Peyer's patch (tissue), 4 donors: ENCODE data around the gene ESD. TPM values are rescaled to one million over a fixed set of nuclear protein-coding genes. Genes with fewer than 3 reads are reported as not detected.
"Not testable (repeated sequence)": the region's sequence is repeated elsewhere in the genome, so short reads cannot be mapped to it uniquely, and the experiment has no call there.

Source experiments
- DNase-seq, 3 donors: peaks; one replicate each; pipeline ENCODE4 v3.0.0-alpha.2; 2017 to 2019
- H3K27ac ChIP-seq, 4 donors: fragments of 200-600 bp; sonication (generic); one replicate each; pipeline ENCODE4 v1.5.1; 2016 to 2019
- H3K27me3 ChIP-seq, 2 donors: fragments of 200-600 bp; sonication (generic); one replicate each; pipeline ENCODE4 v1.5.1; 2019
- H3K36me3 ChIP-seq, 3 donors: fragments of 200-600 bp; sonication (generic); one replicate each; pipeline ENCODE4 v1.5.1; 2016 to 2019
- H3K4me1 ChIP-seq, 4 donors: fragments of 200-600 bp; sonication (generic); one replicate each; pipeline ENCODE4 v1.5.1; 2016 to 2019
- H3K4me3 ChIP-seq, 4 donors: fragments of 200-600 bp; sonication (generic); 1 replicate in 3 of 4; 2 replicates in 1 of 4; pipeline ENCODE4 v1.5.1; 2016 to 2019; ENCODE audit warnings: mild to moderate bottlenecking in 1 of 4
- H3K9me3 ChIP-seq, 4 donors: fragments of 200-600 bp; sonication (generic); one replicate each; pipeline ENCODE4 v1.5.1; 2016 to 2019; ENCODE audit warnings: mild to moderate bottlenecking in 1 of 4
- CTCF ChIP-seq, 6 experiments: fragments of 450-650 bp in 4 of 6; fragments of 200-600 bp in 2 of 6; sonication (generic) in 1 of 6; IDR thresholded peaks; one replicate each; pipeline ENCODE4 v1.5.1; 2017 to 2019; ENCODE audit warnings: antibody characterized with exemption in 6 of 6, mild to moderate bottlenecking in 3 of 6, moderate library complexity in 1 of 6
- POLR2A ChIP-seq, 2 donors: fragments of 450-650 bp; IDR thresholded peaks; one replicate each; pipeline ENCODE4 v1.5.1; 2017; ENCODE audit warnings: antibody characterized with exemption in 2 of 2, mild to moderate bottlenecking in 2 of 2, moderate library complexity in 2 of 2
- total RNA-seq, 4 donors: library from RNA; depleted of rRNA; stranded (reverse); fragments of >200 nt; gene quantifications; one replicate each; pipeline ENCODE4 v1.1.0, GENCODE V29; 2016

The ESD gene
- total RNA-seq, 4 donors from 2014 or later, result 52.7 to 76.7 (median 66.1) TPM

DNA sequence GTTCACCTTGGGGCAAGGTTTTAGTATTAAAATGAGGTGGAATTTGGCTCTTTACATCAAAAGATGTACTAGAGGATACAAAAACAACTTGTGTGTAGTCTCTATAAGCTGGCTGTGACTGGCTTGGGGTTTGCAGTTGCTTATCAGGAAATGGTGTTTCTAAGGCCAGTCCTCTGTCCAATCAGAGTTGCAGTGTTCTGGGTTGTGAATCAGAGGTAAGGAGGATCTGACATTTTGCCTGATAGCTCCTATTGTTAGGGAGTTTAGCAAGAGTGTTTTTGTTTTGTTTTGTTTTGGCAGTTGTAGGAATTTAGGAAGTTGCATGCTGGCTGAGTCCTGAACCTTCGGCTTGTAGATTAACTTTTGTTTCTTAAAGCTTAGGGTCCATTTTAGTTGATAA lies 20.1 kb upstream of the ESD start:
- H3K27ac ChIP-seq, result no peak overlapping the region
- TF ChIP-seq CTCF (IDR thresholded peaks at IDR 0.05) (no peak), POLR2A (IDR thresholded peaks at IDR 0.05) (no peak)
- DNase-seq, result no peak
- H3K36me3 ChIP-seq, result no peaks in the 10 kb centered on the region
- H3K4me1 ChIP-seq, result no peaks in the 10 kb centered on the region
- no peaks in the 10 kb centered on the region for H3K27me3 ChIP-seq
- H3K4me3 ChIP-seq, result no peak overlapping the region
- peaks cover 0 to 1% (median 0%) of the 10 kb centered on the region in 4 donors for H3K9me3 ChIP-seq

DNA sequence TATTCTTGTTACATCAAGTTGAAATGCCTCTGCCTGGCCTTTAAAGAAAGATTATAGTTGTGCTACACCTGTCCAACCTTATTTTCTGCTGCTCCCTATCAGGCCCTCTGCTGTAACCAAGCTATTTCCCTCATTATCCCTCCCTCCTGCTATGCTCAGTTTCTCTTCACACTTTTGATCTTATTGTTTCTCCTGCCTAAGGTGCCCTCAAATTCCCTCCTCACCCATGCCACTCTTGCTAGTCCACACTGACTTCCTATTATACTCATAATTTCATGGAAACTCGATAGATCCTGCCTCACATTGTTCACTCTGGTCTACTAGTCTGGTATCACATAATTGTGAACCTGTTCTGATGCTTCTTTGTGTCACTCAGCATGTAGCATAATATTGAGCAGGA lies 19.4 kb upstream of the ESD start:
- Histone ChIP-seq H3K27me3 (no peaks in the 10 kb centered on the region), H3K4me3 (no peak overlapping the region), H3K36me3 (no peaks in the 10 kb centered on the region), H3K27ac (no peak overlapping the region), H3K9me3 (peaks cover 0 to 3% (median 0%) of the 10 kb centered on the region in 4 donors), H3K4me1 (no peaks in the 10 kb centered on the region)
- no peak for DNase-seq
- TF ChIP-seq POLR2A (IDR thresholded peaks at IDR 0.05) (no peak), CTCF (IDR thresholded peaks at IDR 0.05) (no peak)

DNA sequence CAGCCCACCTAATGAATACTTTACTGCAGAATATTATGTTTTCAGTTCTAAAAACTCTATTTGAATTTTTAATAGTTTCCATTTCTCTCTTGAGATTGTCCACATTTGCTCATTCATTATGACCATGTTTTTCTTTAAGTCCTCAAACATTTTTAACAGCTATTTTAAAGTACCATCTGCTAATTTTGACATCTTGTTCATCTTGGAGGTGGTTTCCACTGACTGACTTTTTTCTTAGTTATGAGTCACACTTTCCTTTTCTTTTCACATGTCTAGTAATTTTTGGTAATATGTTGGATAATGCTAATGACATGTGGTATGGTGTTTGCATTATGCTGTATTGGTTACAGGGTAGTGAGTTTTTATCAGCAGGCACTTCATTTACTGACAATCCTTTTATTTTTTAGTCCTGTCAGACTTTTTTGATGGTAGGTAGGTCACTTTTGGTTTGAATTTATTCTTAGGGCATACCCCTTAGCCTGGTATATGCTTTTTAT lies 15.4 kb upstream of the ESD start:
- TF ChIP-seq CTCF (IDR thresholded peaks at IDR 0.05) (no peak), POLR2A (IDR thresholded peaks at IDR 0.05) (no peak)
- DNase-seq, result no peak

GRCh38 chr13:46810440-46810839 lies 13.5 kb upstream of the ESD start:
- H3K36me3 ChIP-seq, result no peaks in the 10 kb centered on the region
- no peaks in the 10 kb centered on the region for H3K27me3 ChIP-seq
- no peak overlapping the region for H3K4me3 ChIP-seq
- H3K4me1 ChIP-seq, result no peaks in the 10 kb centered on the region
- H3K27ac ChIP-seq, result no peak overlapping the region
- no peak for DNase-seq
- H3K9me3 ChIP-seq, result peaks cover 0 to 3% (median 0%) of the 10 kb centered on the region in 4 donors
- TF ChIP-seq CTCF (IDR thresholded peaks at IDR 0.05) (no peak), POLR2A (IDR thresholded peaks at IDR 0.05) (no peak)

More for the DNA sequence above, 15.4 kb upstream of the ESD start:
- no peaks in the 10 kb centered on the region for H3K36me3 ChIP-seq
- no peaks in the 10 kb centered on the region for H3K27me3 ChIP-seq
- peaks cover 0 to 3% (median 0%) of the 10 kb centered on the region in 4 donors for H3K9me3 ChIP-seq
- no peak overlapping the region for H3K4me3 ChIP-seq
- H3K4me1 ChIP-seq, result no peaks in the 10 kb centered on the region
- no peak overlapping the region for H3K27ac ChIP-seq

DNA sequence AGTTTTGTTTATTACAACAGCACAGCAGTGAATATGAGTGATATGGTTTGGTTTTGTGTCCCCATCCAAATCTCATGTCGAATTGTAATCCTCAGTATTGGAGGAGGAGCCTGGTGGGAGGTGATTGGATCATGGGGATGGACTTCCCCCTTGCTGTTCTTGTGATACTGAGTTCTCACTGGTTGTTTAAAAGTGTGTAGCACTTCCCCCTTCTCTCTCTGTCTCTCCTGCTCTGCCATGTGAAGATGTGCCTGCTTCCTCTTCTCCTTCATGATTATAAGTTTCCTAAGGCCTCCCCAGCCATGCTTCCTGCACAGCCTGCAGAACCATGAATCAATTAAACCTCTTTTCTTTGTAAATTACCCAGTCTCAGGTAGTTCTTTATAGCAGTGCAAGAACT lies 8.0 kb upstream of the ESD start:
- H3K9me3 ChIP-seq, H3K27ac ChIP-seq, DNase-seq, H3K27me3 ChIP-seq, H3K4me1 ChIP-seq, H3K36me3 ChIP-seq, H3K4me3 ChIP-seq: not testable (repeated sequence)

GRCh38 chr13:46804391-46804815 lies 7.4 kb upstream of the ESD start:
- no peak for DNase-seq
- Histone ChIP-seq H3K9me3 (no peaks in the 10 kb centered on the region), H3K27me3 (no peaks in the 10 kb centered on the region), H3K4me3 (no peak overlapping the region), H3K27ac (no peak overlapping the region), H3K36me3 (no peaks in the 10 kb centered on the region), H3K4me1 (no peaks in the 10 kb centered on the region)
- no peak for TF ChIP-seq POLR2A (IDR thresholded peaks at IDR 0.05)
- TF ChIP-seq CTCF (IDR thresholded peaks at IDR 0.05), result no peak
